HepG2 (cell line): ENCODE results near the gene ABHD17A. TPM values are rescaled to one million over a fixed set of nuclear protein-coding genes. Genes with fewer than 3 reads are reported as not detected.
A peak's percentile ranks its signal among the peaks of the same experiment; 100 is the strongest.

Experiments used
- HHEX ChIP-seq: IDR thresholded peaks from 2 replicates; pipeline ENCODE4 v1.6.1; 2016; ENCODE audit warnings: control low read depth
- IRX3 ChIP-seq: sonication (generic); formaldehyde crosslinking; IDR thresholded peaks from 2 replicates; pipeline ENCODE4 v1.8.1; 2023; ENCODE audit warnings: mild to moderate bottlenecking, low read depth, missing genetic modification reagents, borderline replicate concordance
- MLXIP ChIP-seq: sonication (generic); formaldehyde crosslinking; IDR thresholded peaks from 2 replicates; pipeline ENCODE4 v1.9.0; 2021; ENCODE audit warnings: missing genetic modification reagents, borderline replicate concordance
- MTA3 ChIP-seq: sonication (generic); formaldehyde crosslinking; IDR thresholded peaks from 2 replicates; pipeline ENCODE4 v1.4.0; 2020; ENCODE audit warnings: missing genetic modification reagents
- SKI ChIP-seq: fragments of 450-650 bp; IDR thresholded peaks from one replicate; pipeline ENCODE4 v1.6.1; 2018; ENCODE audit warnings: mild to moderate bottlenecking; ENCODE audit not compliant: partially characterized antibody
- SMAD9 ChIP-seq: sonication (generic); formaldehyde crosslinking; IDR thresholded peaks from 2 replicates; pipeline ENCODE4 v1.5.1; 2020; ENCODE audit warnings: mild to moderate bottlenecking, missing genetic modification reagents
- SMC3 ChIP-seq: IDR thresholded peaks from 2 replicates; pipeline ENCODE4 v1.6.1; 2011; ENCODE audit warnings: low read length, improper control_type of control experiment
- UBTF ChIP-seq: sonication (generic); formaldehyde crosslinking; IDR thresholded peaks from 2 replicates; pipeline ENCODE4 v1.4.0; 2020; ENCODE audit warnings: mild to moderate bottlenecking, missing genetic modification reagents
- ZBTB40 ChIP-seq, 2 experiments: fragments of 450-650 bp in 1 of 2; sonication (generic) in 1 of 2; formaldehyde crosslinking in 1 of 2; IDR thresholded peaks; 2 replicates each; pipeline versions ENCODE4 v1.6.1 to v1.8.0; 2016 to 2022; ENCODE audit warnings: antibody characterized with exemption in 1 of 2, mild to moderate bottlenecking in 1 of 2, missing genetic modification reagents in 1 of 2
- ZNF136 ChIP-seq: sonication (generic); formaldehyde crosslinking; IDR thresholded peaks from 2 replicates; pipeline ENCODE4 v1.8.1; 2022; ENCODE audit warnings: low read depth, mild to moderate bottlenecking, moderate library complexity, missing genetic modification reagents
- ZSCAN9 ChIP-seq: IDR thresholded peaks from 2 replicates; pipeline ENCODE4 v1.6.1; 2016; ENCODE audit warnings: borderline replicate concordance
- polyA plus RNA-seq, 8 experiments: library from polyadenylated mRNA; depleted of rRNA in 3 of 8; stranded (reverse) in 7 of 8; unstranded in 1 of 8; fragments of >200 nt; fragmentation: Illumina TruSeq in 4 of 8; extraction: Trizol in 4 of 8; gene quantifications; 2 replicates each; pipeline versions ENCODE4 v1.2.1 to v1.2.3, GENCODE V29; 2011 to 2016; ENCODE audit warnings: low read depth in 4 of 8, missing spikeins in 1 of 8, mixed read lengths in 1 of 8; ENCODE audit not compliant: insufficient read depth in 1 of 8
- total RNA-seq, 5 experiments: library from RNA; depleted of rRNA; stranded (reverse); fragments of >200 nt; fragmentation: Illumina TruSeq; extraction: Trizol; gene quantifications; 2 replicates each; pipeline ENCODE4 v1.2.3, GENCODE V29; 2016; ENCODE audit warnings: low read depth in 1 of 5
- TF ChIP-seq, protein P1 (sequence below): sonication (generic); formaldehyde crosslinking; IDR thresholded peaks from 2 replicates; pipeline ENCODE4 v1.4.0; 2020; ENCODE audit warnings: low read depth, mild to moderate bottlenecking, missing genetic modification reagents

ABHD17A gene
- total and polyA plus RNA-seq, 2 of the 13 experiments (the other 11 are each of a cell fraction or from before 2014, with no cell fraction given): 27.7 to 40.8 TPM

DNA sequence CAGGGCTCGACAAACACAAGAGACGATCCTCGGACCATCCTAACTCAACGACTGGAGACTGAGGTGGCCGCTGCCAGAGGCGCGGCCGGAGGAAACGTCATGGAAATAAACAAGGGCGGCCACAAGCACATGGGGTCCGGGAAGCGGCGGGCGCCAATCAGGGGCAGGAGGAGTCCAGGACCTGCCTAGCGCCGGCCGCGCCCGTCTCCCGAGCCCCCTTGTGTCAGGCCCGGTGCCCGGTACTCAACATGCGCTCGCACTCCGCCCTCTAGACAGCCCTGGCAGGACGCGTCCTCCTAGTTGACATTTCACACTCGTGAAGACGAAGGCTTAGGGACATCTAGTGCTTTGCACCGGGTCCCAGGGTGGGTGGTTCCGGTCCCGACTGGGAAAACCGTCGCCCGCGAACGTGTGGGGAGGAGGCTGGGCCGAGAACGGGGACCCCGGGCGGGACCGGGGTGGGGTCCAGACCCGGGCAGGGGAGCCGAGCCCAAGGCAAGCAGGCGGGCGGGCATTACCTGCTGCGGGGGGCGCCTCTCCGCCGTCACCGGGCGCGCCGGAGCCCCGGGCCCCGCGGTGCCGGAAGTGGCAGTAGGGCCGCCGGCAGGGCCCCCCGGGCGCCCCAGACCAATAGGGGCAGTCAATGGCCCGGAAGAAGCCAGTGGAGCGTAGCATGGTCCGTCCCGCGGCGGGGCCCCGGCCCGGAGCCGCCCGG, 37.5 kb downstream of the ABHD17A start (continued):
- TF ChIP-seq SMAD9 (CRISPR knock-in tag): no peak
- no peak for TF ChIP-seq MTA3 (CRISPR knock-in tag)
- no peak for TF ChIP-seq SMC3
- TF ChIP-seq, protein P1, sequence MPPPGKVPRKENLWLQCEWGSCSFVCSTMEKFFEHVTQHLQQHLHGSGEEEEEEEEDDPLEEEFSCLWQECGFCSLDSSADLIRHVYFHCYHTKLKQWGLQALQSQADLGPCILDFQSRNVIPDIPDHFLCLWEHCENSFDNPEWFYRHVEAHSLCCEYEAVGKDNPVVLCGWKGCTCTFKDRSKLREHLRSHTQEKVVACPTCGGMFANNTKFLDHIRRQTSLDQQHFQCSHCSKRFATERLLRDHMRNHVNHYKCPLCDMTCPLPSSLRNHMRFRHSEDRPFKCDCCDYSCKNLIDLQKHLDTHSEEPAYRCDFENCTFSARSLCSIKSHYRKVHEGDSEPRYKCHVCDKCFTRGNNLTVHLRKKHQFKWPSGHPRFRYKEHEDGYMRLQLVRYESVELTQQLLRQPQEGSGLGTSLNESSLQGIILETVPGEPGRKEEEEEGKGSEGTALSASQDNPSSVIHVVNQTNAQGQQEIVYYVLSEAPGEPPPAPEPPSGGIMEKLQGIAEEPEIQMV (CRISPR knock-in tag): no peak
- no peak for TF ChIP-seq HHEX (CRISPR knock-in tag)
- TF ChIP-seq ZSCAN9 (CRISPR knock-in tag): no peak
- no peak for TF ChIP-seq ZBTB40 (IDR thresholded peaks at IDR 0.05)
- no peak for TF ChIP-seq ZBTB40 (CRISPR knock-in tag; IDR thresholded peaks at IDR 0.05)
- TF ChIP-seq IRX3: peak; percentile 38; the same call in 1 of the 2 replicates
- TF ChIP-seq SKI: no peak
- TF ChIP-seq UBTF: peak; percentile 29; the same call in 1 of the 2 replicates
- TF ChIP-seq MLXIP (CRISPR knock-in tag): 0 out of 2 replicates have a peak, but pooled peaks have one; percentile 41
- no peak for TF ChIP-seq ZNF136
